AG08395 (cell line): ENCODE data around the gene TUBA8.
"Not testable (repeated sequence)": the region's sequence is repeated elsewhere in the genome, so short reads cannot be mapped to it uniquely, and the experiment has no call there.

Source experiments
- DNase-seq: peaks from one replicate; pipeline ENCODE4 v3.0.0; 2012; ENCODE audit warnings: mixed read lengths, low spot score

TUBA8 gene

GRCh38 chr22:18106550-18107341 is 3.9 kb upstream of the TUBA8 start:
- not testable (repeated sequence) for DNase-seq

GRCh38 chr22:18108187-18108586 is 2.4 kb upstream of the TUBA8 start:
- DNase-seq = no peak

GRCh38 chr22:18109410-18110193 is 1.0 kb upstream of the TUBA8 start:
- no peak for DNase-seq

GRCh38 chr22:18110954-18111758 is 547 bp downstream of the TUBA8 start:
- no peak for DNase-seq

- DNase-seq = no peak
These were observed 1.2 kb downstream of the TUBA8 start for GRCh38 chr22:18111759-18112330.

- no peak for DNase-seq
These were observed 1.8 kb downstream of the TUBA8 start for GRCh38 chr22:18112440-18112839.

GRCh38 chr22:18113680-18114394 is 3.2 kb downstream of the TUBA8 start:
- no peak for DNase-seq

- no peak for DNase-seq
These were observed 3.9 kb downstream of the TUBA8 start for GRCh38 chr22:18114495-18114894.

- DNase-seq = no peak
These were observed 4.5 kb downstream of the TUBA8 start for GRCh38 chr22:18114976-18115652.

- no peak for DNase-seq
These were observed 5.3 kb downstream of the TUBA8 start for GRCh38 chr22:18115906-18116371.

GRCh38 chr22:18116634-18117033 is 6.0 kb downstream of the TUBA8 start:
- DNase-seq = no peak

GRCh38 chr22:18118345-18118915 is 7.8 kb downstream of the TUBA8 start:
- no peak for DNase-seq

GRCh38 chr22:18119409-18120110 is 9.0 kb downstream of the TUBA8 start:
- DNase-seq = no peak

GRCh38 chr22:18120857-18121256 is 10.2 kb downstream of the TUBA8 start:
- no peak for DNase-seq

- DNase-seq = no peak
These were observed 10.9 kb downstream of the TUBA8 start for GRCh38 chr22:18121506-18121905.

- no peak for DNase-seq
These were observed 11.4 kb downstream of the TUBA8 start for GRCh38 chr22:18121954-18122554.

GRCh38 chr22:18123476-18124025 is 12.9 kb downstream of the TUBA8 start:
- not testable (repeated sequence) for DNase-seq

GRCh38 chr22:18126606-18127005 is 16.0 kb downstream of the TUBA8 start:
- no peak for DNase-seq

GRCh38 chr22:18130018-18130417 is 19.4 kb downstream of the TUBA8 start:
- DNase-seq = no peak
